ENCODE measurements around the gene EGLN1. TPM values are rescaled to one million over a fixed set of nuclear protein-coding genes. Genes with fewer than 3 reads are reported as not detected.

Gene EGLN1
- polyA plus RNA-seq, 1 donor, result 31.3 TPM

- DNase-seq, result no peak
Measured at GRCh38 chr1:231395998-231396390, 26.1 kb downstream of the EGLN1 start.

- peak; percentile 61 for DNase-seq
Measured at GRCh38 chr1:231395076-231395997, 26.8 kb downstream of the EGLN1 start.

- DNase-seq, result no peak
Measured at GRCh38 chr1:231393668-231394067, 28.4 kb downstream of the EGLN1 start.

DNA sequence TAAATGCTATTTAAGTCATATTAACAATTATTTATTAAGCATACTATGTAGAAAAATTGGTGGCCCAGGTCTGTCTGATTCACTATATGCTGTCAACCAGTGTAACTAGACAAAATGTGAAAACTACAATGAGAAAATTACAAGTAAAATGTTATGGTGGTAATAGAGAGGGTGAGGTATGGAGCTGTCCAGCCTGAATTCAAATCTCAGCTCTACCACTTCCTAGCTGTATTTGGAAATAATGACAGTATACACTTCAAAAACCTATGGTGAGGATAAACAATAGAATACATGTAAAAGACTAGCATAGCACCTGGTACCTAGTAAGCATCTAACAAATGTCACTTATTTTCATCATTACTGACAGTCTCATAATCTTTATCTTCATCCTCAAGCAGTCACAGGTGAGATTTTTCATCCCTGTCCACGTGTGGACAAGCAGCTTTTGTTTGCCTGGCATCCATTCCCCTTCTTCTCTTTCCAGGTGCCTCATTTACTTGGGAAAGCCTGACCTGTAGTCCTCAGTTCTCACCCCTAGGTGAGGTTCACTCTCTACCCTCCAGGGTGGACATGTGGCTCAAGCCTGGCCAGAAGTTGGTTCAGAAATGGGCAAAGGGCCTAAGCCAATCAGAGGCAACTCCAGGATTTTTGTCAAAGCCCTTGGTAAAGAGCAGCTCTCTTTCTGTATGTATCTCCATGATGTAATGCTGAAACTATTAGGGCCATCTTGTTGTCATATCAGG, 29.5 kb downstream of the EGLN1 start:
- DNase-seq, result no peak

DNA sequence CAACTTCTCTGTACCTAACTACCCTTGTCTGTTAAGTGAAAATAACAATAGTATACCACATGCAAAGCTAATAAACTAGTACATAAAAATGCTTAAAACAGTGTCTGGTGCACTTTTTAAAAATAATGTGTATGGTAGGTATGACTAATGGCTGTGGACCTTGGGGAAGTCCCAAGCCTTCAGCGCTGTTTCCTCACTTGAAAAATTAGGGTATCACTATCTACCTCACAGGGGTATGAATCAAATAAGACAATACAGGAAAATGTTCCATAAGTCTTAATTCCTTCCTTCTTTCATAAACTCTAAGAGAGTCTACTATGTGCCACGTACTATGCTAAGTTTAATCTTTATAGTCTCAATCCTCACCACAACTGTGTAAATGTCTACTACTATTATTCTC, 32.0 kb downstream of the EGLN1 start:
- DNase-seq, result no peak

DNA sequence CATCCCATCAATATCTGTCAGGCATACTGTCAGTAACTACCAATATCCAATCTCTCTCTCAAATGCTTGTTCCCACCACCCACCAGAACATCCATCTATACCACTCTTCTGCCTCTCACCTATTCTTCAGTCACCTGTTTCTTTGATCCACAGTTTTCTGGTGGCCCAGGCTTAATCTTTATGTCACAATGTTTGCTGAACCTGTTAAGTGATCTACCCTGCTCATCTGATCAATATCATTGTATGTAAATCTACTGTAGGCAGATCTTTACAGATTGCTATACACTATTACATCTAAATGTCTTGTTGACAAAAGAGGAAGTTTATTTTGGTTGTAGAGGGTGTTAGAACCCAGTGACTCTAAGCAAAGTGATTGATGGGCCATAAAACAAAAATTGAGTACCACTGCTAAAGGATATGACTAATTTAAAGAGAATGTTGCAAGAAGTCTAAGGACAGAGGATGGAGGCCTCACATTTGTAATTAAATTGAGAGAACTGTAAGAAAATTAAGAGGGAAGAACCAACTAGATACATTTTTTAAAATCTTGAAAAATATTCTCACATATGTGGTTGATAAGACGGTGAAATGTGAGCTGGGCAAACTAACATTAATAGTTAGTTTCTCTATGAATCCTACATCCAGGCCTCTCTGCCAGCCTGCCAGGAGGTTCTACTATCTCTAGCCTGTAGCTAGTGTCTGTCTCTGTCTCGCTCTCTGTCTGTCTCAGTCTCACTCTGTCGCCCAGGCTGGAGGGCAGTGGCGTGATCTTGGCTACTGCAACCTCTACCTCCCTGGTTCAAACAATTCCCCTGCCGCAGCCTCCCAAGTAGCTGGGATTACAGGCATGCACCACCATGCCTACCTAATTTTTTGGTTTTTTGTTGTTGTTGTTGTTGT, 34.1 kb downstream of the EGLN1 start:
- no peak for DNase-seq

- no peak for DNase-seq
Measured at GRCh38 chr1:231386466-231386865, 35.6 kb downstream of the EGLN1 start.

DNA sequence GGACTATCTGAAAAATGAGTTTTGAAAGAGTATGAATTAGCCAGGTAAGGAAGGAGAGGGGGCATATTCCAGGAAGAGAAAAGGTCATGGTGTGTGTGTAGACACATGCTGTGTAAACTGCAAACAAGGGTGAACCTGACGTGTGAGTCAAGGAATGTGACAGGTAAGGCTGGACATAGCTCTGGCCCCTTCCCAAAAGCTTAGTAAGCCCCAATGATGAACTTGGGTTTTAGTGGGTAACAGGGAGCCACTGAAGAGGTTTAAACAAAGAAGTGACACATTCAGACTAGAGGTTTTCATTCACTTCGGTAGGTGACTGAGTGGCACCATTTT, 36.7 kb downstream of the EGLN1 start:
- no peak for DNase-seq

DNA sequence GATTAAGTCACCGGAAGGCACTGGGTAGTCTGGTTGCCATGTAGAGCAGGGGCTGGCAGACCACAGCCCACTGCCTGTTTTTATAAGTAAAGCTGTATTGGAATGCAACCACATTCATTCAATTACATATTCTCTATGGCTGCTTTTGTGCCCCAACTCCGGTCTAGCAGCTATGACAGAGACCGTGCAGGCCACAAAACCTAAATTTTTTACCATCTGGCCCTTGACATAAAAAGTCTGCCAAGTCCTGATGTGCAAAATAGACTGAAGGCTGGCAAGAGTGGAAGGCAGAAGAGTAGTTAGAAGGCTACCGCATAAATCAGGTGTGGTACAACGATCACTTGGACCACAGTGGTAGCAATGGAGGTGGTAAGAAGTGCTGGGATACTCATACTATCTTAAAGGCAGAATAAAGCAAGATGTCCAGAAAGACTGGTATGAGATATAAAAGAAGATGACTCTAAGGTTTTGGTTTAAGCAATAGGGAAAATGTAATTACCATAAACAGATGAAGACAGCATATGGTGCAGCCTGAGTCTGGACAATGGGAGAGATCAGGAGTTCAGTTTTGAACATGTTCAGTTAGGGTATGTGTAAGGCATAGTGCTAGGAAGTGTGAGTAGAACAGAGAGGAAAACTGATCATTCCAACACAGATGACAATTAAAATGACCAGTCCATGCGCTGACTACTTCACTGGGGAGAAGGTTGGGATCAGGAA, 37.2 kb downstream of the EGLN1 start:
- DNase-seq, result no peak

GRCh38 chr1:231383159-231383860, 38.8 kb downstream of the EGLN1 start:
- no peak for DNase-seq

GRCh38 chr1:231382426-231382825, 39.7 kb downstream of the EGLN1 start:
- DNase-seq, result no peak

- DNase-seq, result no peak
Measured at GRCh38 chr1:231381729-231382128, 40.4 kb downstream of the EGLN1 start.

DNA sequence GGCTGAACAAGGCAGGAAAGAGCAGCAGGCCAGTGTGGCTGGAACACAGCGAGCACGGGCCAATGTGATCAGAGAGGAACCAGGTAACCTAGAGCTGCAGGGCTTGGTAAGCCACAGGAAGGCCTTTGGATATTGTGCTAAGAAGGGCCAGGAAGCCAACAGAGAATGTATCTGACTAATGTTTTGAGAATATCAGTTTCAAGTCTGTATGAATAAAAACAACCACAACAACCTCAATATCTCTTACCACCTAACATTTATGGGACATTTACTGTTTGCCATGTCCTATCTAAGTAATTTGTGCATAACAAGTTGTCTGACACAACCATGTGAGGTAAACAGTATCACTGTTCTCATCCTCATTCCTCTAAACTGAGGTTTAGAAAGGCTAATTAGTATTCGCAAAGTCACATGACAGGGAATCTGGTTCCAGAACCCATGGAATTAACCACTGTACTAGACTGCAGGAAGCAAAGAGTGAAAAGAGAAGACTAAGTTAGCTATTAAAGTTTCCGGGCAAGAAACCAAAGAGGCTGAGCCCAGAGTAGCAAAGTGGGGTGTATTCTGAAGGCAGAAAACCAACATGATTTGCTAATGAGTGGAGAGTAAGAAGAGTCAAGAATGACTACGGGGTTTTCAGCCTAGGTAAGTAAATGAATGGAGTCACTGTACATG, 45.1 kb downstream of the EGLN1 start:
- DNase-seq, result no peak

GRCh38 chr1:231376101-231376500, 46.0 kb downstream of the EGLN1 start:
- no peak for DNase-seq

GRCh38 chr1:231374394-231374793, 47.7 kb downstream of the EGLN1 start:
- no peak for DNase-seq

DNA sequence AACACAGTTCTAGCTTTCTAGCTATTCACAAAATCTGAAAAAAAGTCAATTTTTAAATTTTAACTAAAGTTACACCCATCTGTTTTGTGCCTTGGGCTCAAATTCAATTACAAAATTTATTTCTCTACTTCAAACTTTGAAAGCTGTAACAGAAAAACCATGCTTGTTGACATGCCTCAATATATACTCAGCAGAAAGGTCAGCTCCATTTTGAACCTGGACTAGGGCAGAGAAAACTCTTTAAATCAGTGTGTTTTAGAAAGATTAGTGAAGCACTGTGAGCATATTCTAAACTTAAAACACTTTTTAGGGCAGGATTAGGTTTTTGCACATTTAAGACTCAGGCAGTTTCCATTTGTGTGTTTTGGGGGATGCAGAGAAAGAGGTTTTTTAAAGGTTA, 49.6 kb downstream of the EGLN1 start:
- DNase-seq, result no peak

- DNase-seq, result no peak
Measured at GRCh38 chr1:231369282-231369681, 52.8 kb downstream of the EGLN1 start.

- DNase-seq, result no peak
Measured at GRCh38 chr1:231364192-231364591, 57.9 kb downstream of the EGLN1 start.

DNA sequence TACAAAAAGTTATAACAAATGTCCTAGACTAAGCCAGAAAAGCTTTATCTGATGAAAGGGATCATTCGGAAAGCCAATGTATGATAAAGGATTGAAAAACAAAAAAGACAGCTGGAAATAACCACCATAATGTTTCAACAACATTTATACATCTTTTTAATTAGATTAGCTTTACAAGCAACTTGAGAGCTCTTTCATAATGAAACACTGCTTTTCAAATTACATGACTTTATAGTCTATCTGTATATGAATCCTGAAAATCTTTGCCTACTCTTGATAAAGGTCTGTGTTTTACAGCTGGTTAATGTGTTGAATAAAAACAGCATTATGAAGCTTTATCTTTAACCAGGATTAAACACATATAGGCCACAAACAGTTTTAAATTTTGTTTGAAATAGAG, 58.5 kb downstream of the EGLN1 start:
- no peak for DNase-seq

DNA sequence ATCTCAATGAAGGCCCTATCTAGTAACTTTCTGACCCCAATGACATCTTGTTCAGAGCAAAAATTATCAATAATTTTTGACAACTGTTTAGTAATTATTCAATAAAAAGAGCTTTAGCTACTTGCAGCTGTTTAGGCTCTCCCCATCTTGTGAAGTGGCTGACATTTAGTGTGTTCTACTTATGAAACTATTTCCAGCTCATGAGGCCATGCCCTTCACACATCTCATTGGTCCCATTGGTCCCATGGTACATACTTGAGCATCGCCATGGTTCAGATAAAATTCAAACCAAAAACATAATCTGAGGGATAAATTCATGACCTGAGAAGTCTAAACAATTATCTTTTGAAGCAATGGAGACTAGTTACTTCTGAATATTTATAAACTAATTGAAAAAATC, 59.8 kb downstream of the EGLN1 start:
- DNase-seq, result no peak

DNA sequence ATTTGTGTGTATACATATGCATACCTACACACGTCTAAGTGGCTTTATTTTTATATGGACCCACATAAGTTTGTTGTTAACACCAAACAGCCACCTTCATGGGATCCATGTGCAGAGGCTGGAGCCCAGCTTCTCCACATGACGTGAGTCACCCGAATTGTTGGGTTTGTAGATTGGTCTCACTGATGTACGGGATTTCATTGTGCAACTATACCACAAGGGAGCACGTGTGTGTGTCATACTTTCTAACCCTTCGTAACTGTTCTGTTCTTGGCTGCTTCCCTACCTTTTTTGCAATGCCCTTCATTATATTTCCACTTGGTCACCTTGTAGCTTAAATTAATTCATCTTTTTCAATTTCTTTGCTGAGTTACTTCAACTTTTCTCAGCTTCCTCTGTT, 63.0 kb downstream of the EGLN1 start:
- DNase-seq, result no peak
